GM11168 (cell line): ENCODE results near the gene ANO2.
"Not testable (repeated sequence)": the region's sequence is repeated elsewhere in the genome, so short reads cannot be mapped to it uniquely, and the experiment has no call there.

Source experiments
- in situ Hi-C: fragments of 300-500 bp; cut with MboI; formaldehyde crosslinking; loops from one replicate; pipeline ENCODE4 v1.12.0; 2022; ENCODE audit warnings: low sequenced_read_pairs; ENCODE audit not compliant: unreplicated experiment

The ANO2 gene

DNA sequence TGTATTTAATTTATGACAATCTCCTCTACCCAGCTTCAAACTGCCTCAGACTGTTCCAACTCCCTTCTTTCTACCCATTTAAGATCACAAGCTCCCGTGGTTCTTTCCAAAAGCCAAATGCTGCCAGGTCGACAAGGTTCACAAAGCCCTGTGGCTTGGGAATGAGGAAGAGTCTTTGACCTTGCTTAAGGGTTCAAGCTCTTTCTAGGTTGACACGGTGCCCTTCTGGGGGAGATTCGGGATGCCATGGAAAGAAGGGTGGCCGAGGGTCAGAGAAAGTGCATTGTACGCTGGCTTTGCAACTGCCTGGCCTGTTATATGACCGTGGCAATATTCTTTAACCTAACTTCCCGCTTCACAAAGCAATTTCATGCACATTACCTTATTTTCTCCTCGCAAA lies 239.3 kb downstream of the ANO2 start:
- in situ Hi-C loops: no loop called here

DNA sequence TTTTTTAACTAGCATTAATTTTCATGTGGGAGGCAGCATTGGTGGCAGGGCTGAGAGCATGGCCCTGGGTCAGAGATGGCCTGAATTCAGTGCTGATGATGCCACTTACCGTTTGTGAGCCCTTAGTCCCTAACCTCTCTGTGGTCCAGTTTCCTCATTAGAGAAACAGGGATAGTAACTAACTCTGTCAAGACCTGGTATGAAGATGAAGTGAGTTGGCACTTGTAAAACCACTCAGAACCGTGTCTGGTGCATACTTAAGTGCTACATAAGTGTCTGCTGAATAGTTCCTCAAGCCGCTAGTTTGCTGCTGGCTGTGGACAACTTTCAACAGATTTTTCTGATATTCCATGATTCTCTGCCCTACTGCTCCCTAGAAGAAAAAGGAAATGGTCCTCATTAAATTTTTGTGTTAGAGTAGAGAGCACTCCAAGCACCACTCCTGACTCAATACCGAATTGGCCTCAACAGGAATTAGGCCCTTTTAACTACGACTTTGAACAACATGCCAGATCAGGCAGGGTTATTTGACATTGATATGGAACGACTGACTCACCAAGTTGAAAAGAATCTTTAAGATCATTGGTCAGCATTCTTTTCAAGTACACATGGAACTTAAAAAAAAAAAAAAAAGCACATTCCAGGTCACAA lies 250.2 kb downstream of the ANO2 start:
- in situ Hi-C loops: no loop called here

DNA sequence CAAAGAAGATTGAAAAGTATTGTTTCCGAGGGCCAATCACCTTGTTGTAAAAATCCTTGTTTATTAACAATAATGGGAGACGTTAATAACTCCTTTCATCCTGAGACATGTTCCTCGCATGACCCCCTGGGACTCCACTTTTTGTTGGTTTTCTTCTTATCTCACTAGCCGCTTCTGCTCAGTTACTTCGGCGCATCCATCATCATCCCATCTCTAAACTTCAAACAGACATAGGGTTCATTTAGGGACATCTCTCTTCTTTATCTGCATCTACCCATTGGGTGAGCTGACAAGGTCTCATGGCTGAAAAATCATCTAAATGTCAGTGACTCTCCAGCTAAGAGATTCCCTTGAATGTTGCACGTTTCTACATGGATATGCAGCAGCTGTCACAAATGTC lies 252.2 kb downstream of the ANO2 start:
- in situ Hi-C loops: no loop called here

DNA sequence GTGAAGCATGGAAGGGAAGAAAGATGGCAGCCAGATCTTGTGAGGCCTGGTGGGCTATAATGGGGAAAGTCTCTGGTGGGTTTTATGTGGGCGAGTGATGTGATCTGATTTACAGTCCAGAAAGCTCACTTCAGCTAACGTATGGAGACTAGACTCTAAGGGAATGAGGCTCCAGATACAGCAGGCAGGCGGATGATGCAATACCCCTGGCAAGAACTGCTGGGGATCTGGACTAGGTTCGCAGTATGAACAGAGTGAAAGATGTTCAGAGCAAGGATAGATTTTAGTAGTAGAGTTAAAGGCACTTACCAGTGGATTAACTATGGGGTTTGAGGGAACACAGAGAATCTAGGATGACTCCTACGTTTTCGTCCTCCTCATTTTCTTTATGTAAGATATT lies 253.1 kb downstream of the ANO2 start:
- in situ Hi-C loops: no loop called here

DNA sequence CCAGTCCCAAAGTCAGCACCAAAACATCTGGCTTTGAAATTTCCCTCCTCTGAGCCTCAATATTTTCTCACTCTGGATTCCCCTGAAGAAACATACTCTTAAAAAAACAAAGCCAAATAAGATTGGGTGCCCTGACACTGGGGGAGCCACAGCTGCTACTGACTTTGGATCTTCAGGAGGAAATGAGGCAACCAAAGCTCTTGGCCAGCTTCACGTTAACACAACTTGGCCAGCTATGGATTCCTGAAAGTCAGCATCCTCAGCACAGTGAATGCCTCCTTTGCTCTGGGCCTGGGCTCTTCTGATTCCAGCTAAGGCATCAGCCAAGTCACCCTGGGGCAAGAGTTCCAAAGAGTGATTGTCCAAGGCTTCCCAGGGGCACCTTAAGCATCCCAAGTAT lies 254.8 kb downstream of the ANO2 start:
- in situ Hi-C loops: no loop called here

DNA sequence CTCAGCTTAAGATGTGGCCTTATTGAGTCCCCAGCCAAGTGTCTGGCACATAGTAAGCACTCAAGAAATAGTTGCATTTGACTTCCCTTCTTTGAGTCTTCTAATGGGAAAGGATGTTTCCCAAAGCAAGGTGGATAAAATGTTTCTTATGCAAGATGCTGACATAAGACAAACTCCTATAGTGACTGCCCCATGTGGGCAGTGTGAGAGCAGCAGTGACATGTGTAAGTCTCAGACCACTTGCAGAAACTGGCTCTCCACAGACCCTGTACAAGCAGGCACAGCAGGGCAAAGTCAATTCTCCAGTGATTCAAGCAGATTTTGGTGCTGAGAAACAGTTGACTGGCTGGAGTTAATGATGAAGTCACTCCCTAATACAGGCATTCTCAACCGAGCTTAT lies 255.3 kb downstream of the ANO2 start:
- in situ Hi-C loops: no loop called here

DNA sequence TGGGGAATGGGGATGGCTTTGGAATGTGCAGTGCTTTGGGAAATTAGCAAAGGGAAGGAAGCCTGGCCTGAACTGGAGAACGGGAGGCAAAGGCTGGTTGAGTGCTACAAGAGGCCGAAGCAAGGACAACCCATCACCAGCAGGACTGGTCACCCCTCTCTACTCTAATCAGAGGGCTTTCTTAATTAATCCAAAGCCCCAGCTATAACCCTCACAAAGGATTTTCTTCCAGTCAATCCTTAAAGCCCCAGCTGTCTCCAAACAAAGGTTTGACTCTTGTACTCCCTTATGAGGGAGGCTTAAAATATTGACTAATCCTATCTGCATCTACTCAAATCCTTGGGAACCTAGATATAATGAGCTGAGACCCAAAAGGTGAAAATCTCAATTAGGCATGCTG lies 256.8 kb downstream of the ANO2 start:
- in situ Hi-C loops: no loop called here

DNA sequence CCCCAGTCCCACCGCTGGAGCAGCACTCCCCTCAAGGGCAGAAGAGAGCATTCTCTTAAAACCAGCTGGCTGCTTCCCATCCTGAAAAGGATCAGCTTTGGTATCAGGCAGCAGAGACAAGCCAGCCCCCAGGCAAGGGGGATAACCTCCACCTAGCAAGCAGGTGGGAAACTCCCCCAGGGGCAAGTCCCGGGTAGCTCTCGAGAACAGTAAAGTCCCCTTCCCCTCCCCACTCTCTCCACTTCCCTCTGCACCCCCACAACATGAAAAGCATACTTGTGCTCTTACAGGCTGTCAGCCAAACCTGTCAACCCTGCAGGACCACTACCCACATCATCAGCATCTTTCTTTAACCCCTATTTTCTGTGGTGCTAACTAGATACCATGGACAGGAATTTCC lies 259.1 kb downstream of the ANO2 start:
- in situ Hi-C loops: no loop called here

DNA sequence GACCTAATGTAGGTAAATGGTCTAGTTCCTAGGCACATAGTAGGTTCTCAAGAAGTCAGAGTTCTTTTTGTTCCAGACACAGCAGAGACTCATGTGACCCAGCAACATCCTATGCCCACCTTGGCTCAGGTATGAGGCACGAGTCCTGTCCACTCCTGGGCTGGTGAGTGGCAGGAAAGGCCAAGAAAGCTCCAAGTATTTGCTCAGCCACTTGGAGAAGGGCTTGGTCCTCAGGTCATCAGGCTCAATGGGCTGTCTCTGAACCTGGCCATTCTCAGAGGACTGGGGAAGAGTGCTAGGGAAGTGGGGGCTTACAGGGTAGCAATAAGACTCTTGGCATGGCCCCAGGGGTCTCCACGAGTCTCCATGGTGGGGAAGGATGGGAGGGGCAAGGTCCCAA lies 260.1 kb downstream of the ANO2 start:
- in situ Hi-C loops: no loop called here

DNA sequence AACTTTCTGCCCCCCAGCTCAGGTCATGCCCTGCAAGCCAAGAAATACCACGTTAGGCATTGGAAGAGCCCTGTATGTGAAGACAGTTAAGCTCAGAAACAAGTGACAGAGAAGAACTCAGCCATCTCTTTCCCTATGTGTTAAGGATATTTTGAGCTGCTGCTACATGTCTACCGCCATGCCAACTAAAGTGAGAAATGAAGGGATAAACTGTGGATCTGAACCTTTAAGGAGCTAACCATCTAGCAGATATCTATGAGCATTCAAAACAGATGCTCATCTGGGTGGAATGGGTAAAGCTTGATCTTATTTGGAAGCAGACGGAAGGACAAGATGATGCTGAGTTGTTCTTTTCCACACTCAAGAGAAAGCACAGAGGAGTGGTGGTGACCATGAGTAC lies 262.5 kb downstream of the ANO2 start:
- in situ Hi-C loops: no loop called here

DNA sequence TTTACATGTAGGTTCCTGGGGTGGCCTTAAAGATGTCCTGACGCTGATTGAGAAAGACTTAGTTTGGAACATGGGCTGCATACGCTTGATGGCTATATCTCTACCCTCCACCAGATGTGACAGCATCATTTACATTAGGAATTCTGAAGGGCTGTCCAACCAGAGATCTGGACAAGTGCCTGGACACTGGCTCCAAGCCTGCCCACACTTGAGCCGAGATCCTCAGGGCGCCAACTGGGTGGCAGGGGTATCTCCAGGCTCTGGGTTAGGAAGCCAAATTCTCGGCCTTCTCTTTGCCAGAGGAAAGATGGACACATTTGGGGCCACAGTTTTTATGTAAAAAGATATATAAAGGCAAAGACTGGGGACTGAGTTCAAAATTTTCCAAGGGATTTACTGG lies 266.9 kb downstream of the ANO2 start:
- in situ Hi-C loops: no loop called here

DNA sequence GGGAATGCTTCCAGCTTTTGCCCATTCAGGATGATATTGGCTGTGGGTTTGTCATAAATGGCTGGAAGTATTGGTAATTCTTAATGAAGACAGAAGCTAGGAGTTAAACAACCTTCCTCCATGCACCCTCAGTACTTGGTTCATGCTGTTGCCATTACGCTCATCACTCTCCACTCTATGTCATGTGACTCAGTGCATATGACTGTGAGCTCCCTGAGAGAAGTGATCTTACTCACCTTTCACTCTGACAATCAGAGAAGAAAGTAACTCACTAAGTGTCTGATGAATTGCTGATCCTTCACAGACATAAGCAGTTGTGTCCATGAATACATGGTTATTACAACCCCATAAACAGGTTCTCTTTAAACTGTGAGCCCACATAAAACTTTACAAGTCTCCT lies 275.4 kb downstream of the ANO2 start:
- in situ Hi-C loops: not testable (repeated sequence)

DNA sequence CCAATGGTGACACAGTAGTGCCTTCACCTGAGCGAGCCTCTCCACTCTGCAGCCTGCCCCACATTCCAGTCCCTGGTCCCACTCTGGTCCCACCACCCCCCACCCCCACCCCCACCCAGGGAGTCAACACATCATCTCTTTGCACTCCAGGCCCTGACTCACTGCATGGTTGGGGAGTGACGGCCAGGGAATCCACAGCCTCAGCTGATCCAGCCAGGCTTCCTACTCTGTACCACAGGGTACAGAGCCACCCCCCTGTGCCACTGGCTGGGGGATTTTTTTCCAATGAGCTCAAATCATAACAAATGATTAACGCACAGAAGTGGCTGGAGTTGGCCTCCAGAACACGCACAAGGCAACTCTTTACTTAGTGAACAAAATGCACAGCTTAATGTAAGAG lies 279.4 kb downstream of the ANO2 start:
- in situ Hi-C loops: no loop called here

DNA sequence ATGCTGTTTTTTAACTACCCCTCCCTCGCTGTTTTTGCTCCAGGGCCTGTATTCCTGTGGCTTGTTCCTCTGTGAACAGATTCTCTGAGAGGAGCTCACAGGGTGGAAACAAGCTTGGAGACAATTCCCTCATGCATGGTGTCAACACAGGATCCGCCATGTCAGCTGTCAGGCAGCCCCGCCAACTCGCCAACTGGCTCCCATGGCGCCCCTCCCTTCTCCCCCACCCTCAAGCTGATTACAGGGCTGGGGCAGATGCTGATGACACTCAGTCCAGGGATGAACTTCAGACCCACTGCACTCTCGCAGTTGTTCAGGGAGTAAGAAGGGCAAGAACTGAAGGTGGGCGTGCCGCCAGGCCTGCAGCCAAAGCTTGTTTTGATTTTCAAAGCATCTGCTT lies 283.2 kb downstream of the ANO2 start:
- in situ Hi-C loops: no loop called here

DNA sequence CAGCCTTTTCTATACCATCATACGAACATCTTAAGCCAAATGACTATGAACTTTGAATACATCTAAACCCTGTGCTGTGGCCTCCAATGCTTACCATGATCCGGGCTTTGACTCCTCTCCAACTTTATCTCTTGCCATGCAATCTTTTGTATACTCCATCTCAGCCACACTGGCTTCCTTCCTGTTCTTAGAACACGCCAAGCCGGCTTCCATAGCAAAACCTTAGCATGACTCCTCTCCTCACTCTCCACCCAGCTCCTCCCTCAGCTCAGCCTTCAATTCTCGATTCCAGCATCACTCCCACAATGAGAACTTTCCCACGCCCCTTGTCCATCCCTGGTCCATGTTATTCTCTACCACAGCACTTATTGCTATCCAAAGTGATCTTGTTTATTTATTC lies 284.8 kb downstream of the ANO2 start:
- in situ Hi-C loops: no loop called here

DNA sequence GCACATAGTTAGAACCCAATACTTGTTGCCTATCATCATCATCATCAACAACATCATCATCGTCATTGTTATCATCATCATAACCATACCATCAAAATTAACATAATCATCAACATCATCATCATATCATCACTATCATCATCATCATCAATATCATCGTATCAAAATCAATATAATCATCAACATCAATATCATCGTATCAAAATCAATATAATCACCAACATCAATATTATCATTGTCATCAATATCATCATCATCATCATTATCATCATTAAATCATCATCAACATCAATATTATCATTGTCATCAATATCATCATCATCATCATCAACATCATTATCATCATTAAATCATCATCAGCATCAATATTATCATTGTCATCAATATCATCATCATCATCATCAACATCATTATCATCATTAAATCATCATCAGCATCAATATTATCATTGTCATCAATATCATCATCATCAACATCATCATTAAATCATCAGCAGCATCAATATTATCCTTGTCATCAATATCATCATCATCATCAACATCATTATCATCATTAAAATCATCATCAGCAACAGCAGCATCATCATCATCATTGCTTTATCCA lies 286.6 kb downstream of the ANO2 start:
- in situ Hi-C loops: not testable (repeated sequence)

DNA sequence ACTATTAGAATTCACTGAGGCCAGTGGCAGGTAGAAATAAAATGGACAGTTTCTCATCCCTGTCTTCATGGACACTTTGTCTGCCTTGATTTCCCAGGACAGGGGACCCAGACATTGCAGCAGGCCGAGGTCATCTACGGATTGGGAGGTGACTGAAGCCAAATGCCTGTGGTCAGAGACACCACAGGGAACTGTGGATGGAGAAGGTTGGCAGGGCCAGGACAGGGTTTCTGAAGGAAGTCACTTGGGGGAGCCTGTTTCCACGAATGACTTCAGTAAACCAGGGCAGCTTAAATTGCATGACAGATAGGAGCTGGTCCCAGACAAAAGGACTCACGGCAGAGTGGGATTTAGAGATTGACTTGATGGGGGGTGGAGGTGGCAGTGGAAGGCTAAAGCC lies 288.2 kb downstream of the ANO2 start:
- in situ Hi-C loops: no loop called here

DNA sequence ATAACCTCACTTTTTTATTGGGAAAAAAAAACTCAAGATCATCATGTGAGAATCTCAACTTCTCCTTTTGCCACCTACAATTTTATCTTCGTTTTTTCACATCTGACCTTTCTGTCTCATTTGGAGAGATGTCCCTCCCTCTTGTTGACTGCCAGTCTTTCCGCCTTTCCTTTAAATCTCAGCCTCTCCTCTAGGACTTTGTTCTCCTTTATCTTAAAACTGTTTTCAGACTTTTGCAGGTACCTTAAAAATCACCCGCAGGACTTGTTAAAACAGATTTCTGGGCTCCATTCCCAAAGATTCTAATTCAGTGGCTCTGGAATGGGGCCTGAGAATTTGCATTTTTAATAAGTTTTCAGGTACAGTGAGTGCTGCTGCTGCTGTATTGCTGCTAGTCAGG lies 289.9 kb downstream of the ANO2 start:
- in situ Hi-C loops: no loop called here

DNA sequence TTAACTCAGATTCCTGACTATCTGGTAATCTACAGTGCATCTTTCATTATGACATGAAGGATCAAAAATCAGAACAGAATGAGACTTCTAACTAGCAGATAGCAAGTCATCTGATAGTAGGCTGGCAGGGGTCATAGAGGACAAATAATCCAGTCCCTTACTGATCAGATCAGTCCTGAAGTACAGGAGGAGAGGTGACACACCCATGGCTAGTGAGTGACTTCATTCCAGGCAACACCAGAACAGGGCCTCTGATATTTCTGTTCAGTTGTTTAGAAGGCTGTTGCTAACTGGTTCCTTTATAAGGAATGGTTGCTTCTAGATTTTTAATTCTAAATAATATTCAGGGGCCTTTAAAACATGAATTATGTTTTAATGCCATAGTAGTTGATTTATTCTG lies 291.0 kb downstream of the ANO2 start:
- in situ Hi-C loops: no loop called here

DNA sequence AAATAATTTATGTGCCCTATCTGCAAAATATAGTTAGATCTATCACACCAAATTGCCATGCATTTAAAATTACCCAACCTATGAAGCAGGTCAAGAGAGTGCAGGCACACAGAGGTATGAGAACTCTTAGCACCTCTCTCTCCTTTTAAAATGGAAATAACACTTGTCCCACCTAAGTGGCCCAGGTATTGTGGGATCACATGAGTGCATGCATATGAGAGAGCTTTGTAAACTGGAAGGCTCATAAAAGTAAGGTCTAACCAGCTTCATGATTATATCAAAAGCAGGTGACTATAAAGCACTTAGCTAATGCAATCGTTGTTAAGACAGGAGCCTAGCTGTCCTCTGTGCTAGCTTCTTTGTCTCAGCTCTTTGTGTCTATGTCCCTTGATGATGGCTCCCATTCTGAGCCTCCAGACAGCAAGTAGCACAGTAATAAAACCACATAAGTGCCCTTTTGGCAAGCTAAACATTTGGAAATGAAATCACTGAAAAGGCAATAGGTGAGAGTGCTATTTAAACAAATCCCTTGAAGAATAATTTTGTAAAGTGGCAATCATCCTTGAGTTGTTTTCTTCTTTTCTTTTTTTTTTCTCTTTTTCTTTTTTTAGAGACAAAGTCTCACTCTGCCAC lies 294.1 kb downstream of the ANO2 start:
- in situ Hi-C loops: no loop called here

DNA sequence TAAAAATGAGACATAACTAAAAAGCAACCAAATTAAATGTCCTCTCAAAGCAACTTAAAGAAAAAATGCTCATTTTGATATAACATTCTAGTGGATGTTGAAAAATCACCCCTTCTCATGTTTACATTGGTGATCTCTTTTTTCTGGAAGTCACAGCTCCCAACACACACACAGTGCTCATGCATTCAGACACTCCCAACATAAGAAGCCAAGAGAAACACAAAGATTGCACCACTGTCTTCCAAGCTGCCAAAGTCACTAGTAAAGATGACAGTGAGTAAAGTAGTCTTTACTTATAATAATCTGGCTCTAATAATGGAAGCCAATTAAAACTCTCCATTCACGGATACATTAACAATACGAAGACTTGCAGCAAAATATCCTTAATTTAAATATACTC lies 294.8 kb downstream of the ANO2 start:
- in situ Hi-C loops: no loop called here

DNA sequence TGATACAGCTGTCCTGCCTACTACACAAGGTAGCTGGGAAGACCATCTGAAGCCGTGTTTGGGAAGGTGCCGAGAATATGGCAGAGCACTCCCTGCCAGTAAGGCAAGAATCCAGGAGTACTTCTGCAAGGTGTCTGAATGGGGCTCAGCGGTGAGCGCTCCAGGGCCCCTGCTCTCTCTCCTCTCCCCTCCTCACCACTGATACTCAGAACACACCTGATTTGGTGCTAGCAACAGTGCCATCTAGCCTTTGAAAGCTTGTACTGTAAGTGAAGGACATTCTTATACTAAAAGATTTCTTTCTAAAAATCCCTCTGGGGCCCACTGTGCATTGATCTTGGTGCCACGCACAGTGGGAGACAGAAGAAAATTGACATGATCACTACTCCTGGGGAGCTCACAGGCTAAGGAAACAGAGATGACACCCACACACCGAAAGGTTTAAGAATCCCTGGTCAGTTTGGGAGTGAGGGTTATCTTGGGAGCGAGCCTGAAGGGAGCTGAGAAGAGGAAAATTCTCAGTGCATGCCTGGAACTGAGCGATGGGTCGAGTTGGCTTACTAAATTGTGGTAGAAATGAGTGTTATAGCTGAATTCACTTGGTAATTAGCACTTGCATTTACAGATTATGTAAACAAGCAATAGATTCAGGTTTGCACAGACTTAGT lies 296.2 kb downstream of the ANO2 start:
- in situ Hi-C loops: no loop called here
